GM21515 (cell line): ENCODE results near the gene PRELP.
"Not testable (repeated sequence)": the region's sequence is repeated elsewhere in the genome, so short reads cannot be mapped to it uniquely, and the experiment has no call there.

Experiments
- ATAC-seq: cut with Tn5 transposase; IDR thresholded peaks from one replicate; pipeline ENCODE4 v1.9.1; 2021; ENCODE audit not compliant: unreplicated experiment

The PRELP gene

DNA sequence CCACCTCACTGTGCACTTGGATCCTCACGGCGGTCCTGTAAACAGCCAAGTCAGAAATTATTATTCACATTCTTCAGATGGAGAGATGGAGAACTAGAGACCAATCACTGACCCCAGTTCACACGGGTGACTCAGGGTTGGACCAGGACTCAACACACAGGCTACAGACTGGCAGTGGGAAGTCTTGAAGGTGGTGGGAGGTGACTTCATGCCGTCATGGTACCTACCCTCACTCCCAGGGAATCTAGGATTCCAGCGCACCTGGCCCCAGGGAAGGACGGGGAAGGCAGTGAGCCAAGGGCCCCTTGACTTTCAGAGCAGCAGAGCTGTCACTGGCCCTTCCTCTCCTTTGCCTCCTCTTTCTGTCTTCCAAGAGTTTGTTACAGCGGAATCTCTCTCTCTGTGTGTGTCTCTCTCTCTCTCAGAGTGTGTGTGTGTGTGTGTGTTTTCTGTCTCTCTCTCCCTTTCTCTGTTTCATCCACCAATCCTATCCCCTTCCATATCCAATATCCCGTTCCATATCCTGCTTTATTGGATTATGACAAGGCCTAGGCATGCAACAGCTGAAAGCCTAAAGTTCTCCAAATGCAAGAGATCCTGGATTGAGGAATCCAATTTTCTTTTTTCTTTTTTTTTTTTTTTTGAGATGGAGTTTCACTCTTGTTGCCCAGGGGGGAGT, 30.1 kb downstream of the PRELP start:
- ATAC-seq: no peak

DNA sequence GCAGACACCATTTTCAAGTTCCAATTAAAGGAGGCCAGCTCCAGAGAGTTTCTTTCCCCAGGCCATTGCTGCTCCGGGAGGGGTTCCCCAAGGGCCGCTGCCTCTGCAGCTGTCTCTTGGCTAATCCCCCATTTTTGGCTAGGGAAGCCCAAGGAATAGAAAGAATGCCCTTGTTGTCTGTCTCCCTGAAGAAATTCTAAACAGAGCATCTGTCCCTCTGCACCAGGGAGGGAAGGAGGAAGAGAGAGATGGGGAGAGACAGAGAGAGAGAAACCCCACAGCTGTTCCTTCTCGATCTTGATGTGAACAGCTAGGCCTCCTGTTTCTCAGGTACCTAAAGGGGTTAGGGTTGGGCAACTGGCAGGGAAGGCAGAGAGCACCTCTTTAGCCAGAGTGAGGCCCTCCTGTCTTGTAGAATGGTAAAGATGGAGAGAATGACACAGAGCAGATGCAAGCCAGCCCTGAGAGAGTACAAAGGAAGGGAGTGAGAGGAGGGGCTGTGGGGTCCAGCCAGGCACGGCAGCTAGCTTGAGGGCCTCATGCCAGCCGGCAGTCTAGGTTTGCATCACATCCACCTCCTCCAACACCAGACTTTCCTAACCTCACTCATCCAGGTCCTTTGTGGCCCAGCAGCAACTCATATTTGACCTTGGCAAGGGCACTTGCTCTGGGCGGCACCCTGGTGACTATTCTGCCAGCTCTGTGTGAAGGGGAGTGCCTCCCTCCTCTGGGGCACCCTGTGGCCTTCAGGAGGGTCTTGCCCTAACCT, 31.4 kb downstream of the PRELP start:
- ATAC-seq: no peak

DNA sequence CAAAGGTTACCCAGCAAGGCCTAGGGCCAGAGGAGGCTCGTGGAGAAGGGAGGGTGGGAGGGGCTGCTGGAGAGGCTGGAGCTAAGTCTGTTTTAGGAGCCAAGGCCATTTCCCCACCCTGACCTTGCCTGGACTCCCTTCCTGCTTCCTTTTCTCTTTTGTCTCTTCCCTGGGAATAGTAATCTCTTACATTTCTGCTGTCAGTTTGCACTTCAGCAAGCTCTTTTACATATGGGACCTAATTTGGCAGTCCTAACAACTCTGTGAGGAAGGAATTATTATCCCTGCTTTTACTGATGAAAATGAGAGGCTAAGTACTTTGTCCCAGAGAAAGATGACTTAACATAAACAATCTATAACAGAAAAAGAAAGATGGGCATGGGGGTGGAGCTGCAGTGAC, 32.2 kb downstream of the PRELP start:
- ATAC-seq: no peak

DNA sequence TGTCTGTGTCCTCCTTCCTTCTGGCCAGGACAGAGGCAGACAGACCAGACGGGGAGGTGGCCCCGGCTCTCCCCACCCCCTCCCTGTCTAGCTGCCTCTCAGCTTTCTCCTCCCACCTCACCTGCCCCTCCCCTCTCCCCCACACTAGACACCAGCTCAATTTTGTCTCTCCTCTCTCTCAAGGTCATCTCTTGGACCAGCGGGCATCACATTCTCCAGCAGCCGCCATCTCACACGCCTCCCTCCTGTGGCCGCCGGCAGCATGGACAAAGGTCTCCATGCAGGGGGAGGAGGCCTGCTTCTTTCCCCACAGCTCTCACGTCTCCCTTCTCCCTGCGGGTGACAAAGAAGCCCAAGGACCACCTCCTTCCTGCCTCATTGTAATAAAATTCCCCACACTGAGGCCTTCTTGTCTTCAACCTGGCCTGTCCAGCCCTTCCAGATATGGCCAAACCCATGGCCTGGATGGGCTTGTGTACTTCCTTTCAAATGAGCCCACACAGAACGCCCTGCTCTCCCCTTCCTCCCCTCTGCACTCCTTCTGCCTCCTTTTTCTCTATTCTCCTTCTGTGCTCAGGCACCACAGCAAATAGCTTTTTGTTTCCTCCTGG, 33.0 kb downstream of the PRELP start:
- ATAC-seq: no peak

DNA sequence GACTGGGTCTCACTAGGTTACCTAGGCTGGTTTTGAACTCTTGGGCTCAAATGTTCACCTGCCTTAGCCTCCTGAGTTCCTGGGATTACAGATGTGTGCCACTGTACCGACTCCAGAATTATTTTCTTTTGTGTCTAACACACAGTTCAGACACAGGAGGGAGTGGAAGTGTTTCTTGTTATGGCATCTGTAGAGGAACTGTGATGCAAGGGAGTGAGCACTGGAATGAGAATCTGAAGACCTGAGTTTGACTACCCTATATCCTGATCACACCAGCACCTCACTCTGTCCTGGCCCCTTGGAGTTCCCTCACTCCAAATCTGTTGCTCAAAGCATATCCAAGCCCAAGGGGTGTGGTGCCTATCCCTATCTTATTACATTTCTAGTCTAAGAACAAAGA, 33.5 kb downstream of the PRELP start:
- ATAC-seq: no peak

DNA sequence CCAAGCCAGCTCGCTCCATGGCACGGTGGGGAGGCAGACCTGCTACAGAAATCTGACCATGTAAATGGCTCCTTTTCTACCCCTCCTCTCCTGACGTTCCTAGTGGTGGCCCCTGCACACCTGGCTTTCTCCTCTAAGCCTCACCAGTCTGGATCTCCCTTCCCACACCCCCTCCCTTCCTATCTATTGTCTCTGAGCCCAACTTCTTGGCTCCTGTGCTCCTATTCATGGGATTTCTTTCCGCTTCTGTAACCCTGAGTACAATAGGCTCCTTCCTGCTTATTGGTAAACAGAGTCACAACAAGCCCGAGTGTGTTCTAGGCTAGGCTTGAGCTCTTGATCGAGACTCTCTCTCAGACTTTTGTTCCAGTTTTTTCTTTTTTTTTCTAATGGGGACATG, 35.9 kb downstream of the PRELP start:
- no peak for ATAC-seq

DNA sequence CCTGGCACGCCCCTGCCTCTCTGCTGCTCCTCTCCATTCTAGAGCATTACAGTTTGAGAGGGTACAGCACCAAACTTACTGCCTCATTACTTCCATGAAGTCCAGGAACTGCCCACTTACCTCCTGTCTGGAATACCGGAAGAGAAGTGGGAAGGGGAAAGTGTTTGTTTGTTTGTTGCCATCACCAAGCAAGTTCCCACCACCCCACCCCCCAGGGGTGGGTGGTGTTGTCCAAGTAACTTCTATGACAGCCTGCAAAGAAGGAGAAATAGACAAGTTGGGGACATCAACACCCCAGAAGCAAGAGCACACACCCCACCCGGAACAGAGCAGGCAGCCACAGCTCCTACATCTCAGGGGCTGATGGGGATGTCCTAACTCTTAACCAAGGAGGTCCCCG, 36.3 kb downstream of the PRELP start:
- ATAC-seq: no peak

DNA sequence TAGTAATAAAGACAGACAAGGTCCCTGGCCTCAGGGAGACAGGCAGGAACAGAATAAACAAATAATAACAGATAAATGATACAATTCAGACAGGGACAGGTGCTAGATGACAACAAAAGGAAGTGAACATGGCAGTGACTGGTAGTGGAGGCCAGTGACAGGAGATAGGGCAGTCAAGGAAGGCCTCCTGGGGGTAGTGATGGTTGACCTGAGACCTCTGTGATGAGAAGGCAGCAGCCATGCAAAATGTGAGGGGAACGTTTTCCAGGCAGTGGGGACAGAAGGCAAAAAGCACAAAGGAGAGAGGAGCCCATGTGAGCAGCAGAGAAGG, 36.9 kb downstream of the PRELP start:
- ATAC-seq: no peak

DNA sequence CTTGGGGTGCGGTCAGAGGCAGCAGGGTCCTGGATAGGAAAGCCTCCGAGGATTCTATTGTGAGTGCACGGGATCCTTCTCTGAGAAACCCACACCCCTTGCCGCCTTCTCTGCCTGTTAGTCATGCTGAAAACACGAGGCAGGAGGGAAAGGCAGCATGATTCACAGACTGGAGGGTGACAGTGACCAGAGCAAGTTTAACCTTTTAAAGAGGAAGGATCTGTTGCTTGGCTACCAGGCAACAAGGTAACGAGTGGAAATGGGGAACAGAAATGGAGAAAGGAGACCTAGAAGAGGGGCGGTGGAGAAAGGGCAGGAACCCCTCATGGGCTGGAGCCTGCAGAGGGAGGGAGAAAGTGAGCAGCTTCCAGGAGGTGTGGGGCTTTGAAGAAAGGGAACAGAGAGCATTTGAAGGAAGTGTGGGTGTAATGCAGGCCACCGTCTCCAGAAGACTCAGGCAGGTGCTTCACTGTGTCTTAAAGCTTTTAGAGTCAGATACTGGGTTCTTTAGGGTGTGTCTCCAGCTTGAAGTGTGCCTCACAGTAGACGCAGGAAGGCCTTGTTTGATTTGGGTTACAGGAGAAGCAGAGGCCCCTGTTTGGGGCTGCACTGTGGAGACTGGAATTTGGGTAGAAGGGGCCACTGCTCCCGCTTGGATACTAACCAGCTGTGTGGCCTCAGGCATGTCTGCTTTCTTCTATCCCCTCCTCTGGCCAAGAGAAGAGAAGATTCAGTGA, 37.4 kb downstream of the PRELP start:
- no peak for ATAC-seq

DNA sequence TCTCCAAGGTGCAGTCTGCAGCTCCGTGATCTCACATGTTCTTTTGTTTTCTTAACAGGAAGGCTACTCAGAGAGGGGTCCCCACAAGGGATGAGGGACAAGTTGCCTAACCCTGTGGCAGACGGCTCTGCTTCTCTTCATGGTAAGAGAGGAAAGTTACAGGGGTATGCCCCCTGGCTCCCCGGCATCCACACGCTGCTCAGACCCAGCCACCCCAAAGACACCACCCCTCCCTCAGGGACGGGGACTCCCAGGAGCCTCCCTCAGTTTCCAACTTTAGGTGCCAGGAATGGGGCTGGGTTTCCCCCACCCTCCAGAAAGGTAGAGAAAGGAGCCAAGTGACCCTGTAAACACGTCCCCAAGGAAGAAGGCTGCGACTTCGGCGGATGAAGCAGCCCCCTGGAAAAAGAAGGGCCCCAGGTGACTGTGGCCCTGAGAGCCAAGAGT, 38.0 kb downstream of the PRELP start:
- ATAC-seq: no peak

DNA sequence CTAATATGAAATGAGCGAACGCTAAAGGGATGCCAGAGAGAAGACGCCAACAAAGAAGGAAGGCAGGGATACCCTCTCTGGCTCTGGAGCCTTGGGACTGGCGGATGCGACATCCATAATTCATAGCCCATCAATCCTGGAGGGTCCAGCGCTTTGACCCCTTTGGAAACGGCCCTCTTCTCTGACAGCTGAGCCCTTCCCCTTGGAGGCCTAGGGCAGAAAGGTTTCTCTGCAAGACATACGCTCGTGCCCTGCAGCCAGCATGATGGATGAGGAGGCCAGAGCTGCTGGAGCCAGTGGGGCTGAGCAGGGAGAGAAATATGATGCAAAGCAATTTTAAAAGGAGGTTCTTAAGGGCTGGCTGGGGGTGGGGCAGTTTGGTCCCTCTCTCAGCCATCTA, 40.6 kb downstream of the PRELP start:
- no peak for ATAC-seq

DNA sequence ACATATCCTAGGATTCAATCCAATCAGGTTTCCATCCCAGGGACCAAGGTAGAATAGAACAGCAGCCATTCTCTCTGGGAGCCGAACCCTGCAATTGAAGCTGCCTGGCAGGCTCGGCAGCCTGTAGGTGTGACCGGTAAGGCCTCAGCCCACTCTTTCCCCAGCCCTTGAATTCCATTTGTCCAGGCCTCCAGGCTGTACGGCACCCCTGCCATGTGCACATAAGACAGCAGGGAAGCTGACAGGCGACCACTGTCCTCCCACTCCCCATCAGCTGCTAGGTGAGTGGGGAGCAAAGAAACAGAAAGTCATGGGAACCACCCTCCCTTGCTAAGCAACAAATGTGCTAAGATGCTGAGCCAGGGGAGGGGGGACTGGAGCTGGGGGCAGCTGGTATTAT, 41.3 kb downstream of the PRELP start:
- no peak for ATAC-seq

DNA sequence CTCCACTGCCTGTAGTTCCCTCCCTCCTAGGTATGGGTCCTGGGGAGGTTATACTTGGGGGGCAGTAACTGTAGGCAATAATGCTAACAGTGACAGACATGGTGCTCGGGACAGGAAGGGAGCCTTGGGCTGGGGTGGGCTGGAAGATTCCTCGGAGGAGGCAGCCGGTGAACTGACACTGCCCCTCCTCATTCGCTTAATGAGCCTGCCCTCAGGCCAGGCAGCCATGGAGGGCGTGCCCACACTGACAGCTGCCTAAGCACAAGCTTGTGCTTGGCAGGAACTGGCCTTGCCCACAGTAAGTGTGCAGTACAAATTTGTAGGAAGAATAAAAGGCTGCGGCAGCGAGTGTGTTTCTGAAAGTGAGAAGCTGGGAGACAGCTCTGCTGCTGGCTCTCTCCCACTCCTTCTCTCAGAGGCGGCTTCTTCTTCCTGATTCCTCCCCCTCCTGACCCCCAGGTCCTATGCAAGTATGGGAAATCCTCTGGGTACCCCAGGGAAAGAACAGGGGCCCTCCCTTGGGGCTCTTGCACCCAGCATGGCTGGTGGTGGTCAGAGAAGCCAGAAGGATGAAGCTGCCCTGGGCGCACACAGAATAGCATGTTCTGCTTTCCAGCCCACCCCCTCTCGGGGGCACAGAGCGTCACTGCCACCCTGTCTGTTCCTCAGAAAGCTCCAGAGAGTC, 42.0 kb downstream of the PRELP start:
- no peak for ATAC-seq

DNA sequence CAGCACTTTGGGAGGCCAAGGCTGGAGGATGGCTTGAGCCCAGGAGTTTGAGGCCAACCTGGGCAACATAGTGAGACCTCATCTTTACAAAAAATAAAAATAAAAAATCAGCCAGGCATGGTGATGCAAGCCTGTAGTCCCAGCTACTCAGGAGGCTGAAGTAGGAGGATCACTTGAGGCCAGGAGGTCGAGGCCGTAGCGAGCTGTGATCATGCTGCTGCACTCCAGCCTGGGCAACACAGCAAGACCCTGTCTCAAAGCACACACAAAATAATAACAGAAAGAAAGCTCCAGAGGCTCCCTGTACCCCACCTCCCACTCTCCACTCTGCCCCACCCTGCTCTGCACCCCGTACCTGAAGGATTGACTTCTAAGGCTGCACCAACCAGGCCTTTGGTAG, 42.5 kb downstream of the PRELP start:
- ATAC-seq: not testable (repeated sequence)

DNA sequence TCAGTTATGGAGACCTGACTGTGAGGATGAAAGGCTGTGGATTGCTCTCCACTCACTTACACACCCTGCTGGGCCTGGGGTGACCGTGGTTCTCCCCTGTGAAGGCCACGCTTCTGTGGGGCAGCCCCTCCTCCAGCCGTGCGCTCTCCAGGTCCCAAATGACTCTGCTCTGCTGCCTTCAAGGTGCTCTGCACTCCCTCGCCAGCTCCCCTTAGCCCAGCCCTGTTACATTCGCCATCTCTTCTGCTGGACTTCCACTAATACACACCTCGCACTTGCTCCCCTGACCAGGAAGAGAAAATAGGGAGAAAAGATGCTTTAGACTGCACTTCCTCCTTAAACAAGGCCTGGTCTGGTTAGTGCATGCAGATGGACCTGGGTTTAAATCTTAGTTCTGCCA, 42.9 kb downstream of the PRELP start:
- no peak for ATAC-seq

DNA sequence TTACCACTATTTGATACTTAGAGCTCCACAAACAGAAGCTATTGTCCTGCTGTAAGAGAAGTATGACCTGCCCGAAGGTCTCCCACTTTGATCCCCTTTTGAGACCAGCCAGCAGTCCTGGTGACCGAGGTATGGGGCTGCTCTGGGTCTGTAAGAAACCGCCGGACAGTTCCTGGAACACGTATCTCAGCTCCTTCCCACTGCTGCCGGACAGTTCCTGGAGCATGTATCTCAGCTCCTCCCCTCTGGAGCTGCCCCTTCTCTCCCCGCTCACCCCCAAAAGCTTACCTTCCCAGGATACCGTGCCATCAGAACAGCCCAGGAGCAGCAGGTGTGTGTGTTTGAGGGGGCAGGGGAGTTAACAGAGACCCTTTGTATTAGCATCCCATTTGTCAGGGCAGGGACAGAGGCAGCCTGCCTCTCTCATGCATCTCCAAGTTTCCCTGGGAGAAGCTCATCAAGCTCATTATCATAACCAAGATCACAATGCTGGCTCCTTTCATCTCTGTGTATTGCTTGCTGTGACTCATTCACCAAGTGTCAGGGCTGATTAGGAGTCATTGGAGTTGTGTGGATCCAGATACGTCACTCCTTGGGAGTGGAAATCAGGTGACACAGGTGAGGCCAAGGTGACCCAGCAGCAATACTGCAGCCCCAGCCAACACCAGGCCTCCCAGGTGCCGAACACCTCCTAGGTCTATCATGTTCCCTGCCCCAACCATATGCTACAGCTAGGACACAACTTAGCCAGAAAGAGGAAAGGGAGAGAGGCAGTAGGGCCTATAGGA, 43.6 kb downstream of the PRELP start:
- no peak for ATAC-seq

DNA sequence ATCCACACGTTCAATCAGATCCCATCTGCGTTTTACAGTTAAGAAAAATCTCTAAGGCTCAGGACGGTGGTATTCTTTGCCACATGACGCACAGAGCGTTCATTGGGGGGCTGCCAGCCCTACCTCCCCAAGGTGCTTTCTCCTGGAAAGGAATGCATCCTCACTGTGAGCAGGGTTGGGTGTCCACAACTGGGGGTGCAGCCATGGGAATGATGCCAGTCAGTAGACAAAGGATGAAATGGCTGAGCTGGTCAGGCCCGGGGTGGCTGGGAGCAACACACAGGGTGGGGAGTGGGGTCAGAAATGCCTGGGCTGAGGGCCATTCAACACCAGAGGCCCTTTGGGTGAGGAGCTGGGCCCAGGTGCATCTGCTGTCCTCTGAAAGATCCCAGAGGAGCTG, 44.3 kb downstream of the PRELP start:
- ATAC-seq: no peak

DNA sequence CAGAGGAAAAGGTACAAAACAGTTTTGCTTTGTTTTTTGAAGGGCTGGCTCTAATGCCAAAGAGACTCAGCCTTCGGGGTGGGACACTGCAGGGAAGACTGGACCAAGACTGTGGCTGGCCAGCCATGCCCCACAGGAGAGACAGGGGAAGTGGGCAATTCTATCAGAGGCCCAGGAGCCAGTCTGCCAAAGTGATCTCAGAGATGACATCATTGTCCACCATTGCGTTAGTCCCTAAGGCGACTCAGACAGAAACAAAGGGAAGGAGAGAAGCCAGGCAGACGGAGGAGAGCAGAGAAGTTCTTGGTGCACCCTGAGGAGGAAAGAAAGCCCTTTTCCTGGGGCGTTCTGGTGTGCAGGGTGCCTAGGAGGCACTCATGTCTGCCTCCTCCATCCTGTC, 44.7 kb downstream of the PRELP start:
- ATAC-seq: no peak

DNA sequence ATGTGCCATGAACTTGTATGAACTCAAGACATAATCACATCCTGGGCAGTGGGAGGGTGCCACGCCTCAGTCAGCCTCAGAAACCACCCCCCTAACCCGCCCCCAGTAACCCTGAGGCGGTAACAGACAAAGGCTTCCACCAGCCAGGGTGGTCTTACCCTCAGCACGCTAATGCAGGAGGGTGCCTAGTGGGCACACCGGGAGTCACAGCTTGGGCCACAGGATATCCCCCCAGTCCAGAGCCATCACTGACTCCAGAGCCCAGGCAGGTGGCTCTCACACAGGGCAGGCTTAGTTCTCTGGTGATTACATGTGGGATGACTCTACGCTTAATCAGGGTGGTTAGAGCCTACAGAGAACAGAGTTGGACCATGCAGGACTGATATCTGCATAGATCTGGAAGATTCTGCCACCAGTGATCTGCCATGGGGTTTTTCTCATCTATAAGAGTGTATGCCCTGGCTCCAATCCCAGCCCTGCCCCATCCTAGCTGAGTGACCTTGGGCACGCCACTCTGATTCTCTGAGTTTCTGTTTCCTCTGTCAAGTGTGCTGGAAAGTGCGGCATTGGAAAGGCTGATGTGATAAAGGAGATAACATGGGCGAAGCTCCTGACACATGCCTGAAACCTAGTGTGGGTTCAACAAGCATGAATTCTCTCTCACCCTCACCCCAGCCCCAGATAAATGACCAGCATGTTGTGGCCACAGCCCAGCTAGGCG, 45.6 kb downstream of the PRELP start:
- no peak for ATAC-seq

DNA sequence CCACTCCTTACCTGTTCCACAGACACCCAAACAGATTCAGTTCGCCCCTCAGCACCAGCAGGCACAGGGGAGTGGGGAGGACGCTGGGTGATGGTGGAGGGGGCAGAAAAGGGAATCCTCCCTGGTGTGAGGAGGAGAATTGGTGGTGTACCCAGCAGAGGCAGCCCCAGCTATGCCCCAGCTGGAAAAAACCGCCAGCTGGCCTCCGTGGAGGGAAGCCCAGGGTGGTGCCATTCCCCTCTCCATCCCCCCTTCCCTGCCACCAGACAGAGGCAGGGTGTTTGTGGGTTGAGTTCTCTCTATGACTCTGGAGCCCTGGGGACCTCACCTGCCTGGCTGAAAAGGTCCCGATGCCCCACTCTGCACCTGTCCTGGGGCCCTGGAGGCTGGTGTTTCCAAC, 46.2 kb downstream of the PRELP start:
- no peak for ATAC-seq
